T-helper 2 cell treated with Interferon-gamma antibody and Interleukin-4, amounts not matched to agents 100 ng/mL and 5 ng/mL, for 36 hours (primary cell): ENCODE data around the gene GSTM5. TPM values are rescaled to one million over a fixed set of nuclear protein-coding genes. Genes with fewer than 3 reads are reported as not detected.
"Not testable (repeated sequence)": the region's sequence is repeated elsewhere in the genome, so short reads cannot be mapped to it uniquely, and the experiment has no call there.

ENCODE experiments used
- intact Hi-C: fragments of 100-400 bp; cut with micrococcal nuclease; formaldehyde crosslinking; loops from one replicate; pipeline ENCODE4 v1.15.1; 2023
- total RNA-seq: library from RNA; stranded (reverse); gene quantifications from 2 replicates; pipeline ENCODE4 v1.2.3, GENCODE V29; 2022

Gene GSTM5
- total RNA-seq, 1 donor from 2014 or later = 0.14 TPM

GRCh38 chr1:109726728-109727373 lies 14.8 kb downstream of the GSTM5 start:
- intact Hi-C loops = no loop called here

- intact Hi-C loops = no loop called here
These were observed 16.8 kb downstream of the GSTM5 start for GRCh38 chr1:109728870-109729269.

- intact Hi-C loops = no loop called here
These were observed 18.6 kb downstream of the GSTM5 start for GRCh38 chr1:109730666-109731065.

- intact Hi-C loops = no loop called here
These were observed 20.4 kb downstream of the GSTM5 start for GRCh38 chr1:109732390-109732881.

- intact Hi-C loops = no loop called here
These were observed 21.3 kb downstream of the GSTM5 start for GRCh38 chr1:109733236-109733870.

GRCh38 chr1:109739738-109740614 lies 27.9 kb downstream of the GSTM5 start:
- intact Hi-C loops = no loop called here

- intact Hi-C loops = no loop called here
These were observed 28.7 kb downstream of the GSTM5 start, which contains the start of gene GSTM3 for GRCh38 chr1:109740615-109741373. Gene GSTM3 (minus strand): TSS chr1:109741038. CDS start chr1:109740287, 751 bp downstream.

- intact Hi-C loops = not testable (repeated sequence)
These were observed 36.3 kb downstream of the GSTM5 start for GRCh38 chr1:109748311-109748710.

GRCh38 chr1:109749221-109749620 lies 37.2 kb downstream of the GSTM5 start:
- intact Hi-C loops = no loop called here

- intact Hi-C loops = no loop called here
These were observed 38.3 kb downstream of the GSTM5 start for GRCh38 chr1:109750241-109750882.

GRCh38 chr1:109750920-109751319 lies 38.9 kb downstream of the GSTM5 start:
- intact Hi-C loops = no loop called here

GRCh38 chr1:109751531-109752260 lies 39.6 kb downstream of the GSTM5 start:
- intact Hi-C loops = no loop called here

- intact Hi-C loops = no loop called here
These were observed 42.7 kb downstream of the GSTM5 start for GRCh38 chr1:109754738-109755137.

GRCh38 chr1:109756325-109756724 lies 44.3 kb downstream of the GSTM5 start:
- intact Hi-C loops = not testable (repeated sequence)

GRCh38 chr1:109756848-109757521 lies 44.9 kb downstream of the GSTM5 start:
- intact Hi-C loops = no loop called here

- intact Hi-C loops = no loop called here
These were observed 46.1 kb downstream of the GSTM5 start for GRCh38 chr1:109757936-109758786.

GRCh38 chr1:109759513-109760334 lies 47.7 kb downstream of the GSTM5 start:
- intact Hi-C loops = no loop called here
